ENCODE measurements around the gene PGLYRP1. TPM values are rescaled to one million over a fixed set of nuclear protein-coding genes. Genes with fewer than 3 reads are reported as not detected.

Gene PGLYRP1
- total RNA-seq, 3 donors from 2014 or later, result not detected

DNA sequence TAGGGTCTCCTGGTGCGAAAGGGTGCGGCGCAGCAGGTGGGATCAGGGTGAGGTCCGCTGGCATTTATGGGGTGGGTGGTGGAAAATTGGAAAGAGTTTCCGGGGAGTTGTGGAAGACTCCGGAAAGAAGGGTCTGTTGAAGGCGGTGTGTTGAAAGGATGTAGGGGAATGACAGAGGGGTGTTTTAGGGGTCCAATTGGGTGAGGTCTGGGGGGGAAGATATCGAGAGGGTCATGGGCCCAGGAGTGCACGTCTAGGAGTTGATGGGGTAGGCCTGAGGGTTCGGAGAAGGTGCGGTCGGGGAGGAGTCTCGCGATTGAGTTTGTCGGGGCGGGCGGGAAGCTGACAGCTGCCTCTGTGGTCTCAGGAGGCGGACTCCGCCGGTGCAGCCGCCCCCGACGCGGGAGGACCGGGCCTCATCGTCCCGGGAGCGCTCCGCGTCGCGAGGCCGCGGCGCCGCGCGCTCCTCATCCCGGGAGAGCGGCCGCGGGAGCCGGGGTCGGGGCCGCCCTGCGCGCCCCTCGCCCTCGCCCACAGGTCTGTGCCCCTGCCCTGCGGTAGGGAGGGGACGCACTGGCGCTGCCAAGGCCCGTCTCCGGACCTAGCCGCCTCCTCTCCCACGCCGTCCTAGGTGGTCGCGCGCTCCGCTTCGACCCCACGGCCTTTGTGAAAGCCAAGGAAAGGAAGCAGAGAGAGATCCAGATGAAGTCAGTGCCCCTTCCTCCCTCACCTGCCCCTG lies 7.0 kb downstream of the PGLYRP1 start:
- Histone ChIP-seq H3K27me3 (peaks cover 0 to 3% of the 10 kb centered on the region in 2 donors), H3K9me3 (no peaks in the 10 kb centered on the region), H3K36me3 (no peaks in the 10 kb centered on the region), H3K27ac (no peak overlapping the region), H3K4me3 (peak overlapping the region; percentile 51 to 69 (median 63)), H3K4me1 (peaks cover 0 to 3% of the 10 kb centered on the region in 2 donors)
- TF ChIP-seq POLR2A (IDR thresholded peaks at IDR 0.05), result no peak
- TF ChIP-seq, protein P1, sequence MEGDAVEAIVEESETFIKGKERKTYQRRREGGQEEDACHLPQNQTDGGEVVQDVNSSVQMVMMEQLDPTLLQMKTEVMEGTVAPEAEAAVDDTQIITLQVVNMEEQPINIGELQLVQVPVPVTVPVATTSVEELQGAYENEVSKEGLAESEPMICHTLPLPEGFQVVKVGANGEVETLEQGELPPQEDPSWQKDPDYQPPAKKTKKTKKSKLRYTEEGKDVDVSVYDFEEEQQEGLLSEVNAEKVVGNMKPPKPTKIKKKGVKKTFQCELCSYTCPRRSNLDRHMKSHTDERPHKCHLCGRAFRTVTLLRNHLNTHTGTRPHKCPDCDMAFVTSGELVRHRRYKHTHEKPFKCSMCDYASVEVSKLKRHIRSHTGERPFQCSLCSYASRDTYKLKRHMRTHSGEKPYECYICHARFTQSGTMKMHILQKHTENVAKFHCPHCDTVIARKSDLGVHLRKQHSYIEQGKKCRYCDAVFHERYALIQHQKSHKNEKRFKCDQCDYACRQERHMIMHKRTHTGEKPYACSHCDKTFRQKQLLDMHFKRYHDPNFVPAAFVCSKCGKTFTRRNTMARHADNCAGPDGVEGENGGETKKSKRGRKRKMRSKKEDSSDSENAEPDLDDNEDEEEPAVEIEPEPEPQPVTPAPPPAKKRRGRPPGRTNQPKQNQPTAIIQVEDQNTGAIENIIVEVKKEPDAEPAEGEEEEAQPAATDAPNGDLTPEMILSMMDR (IDR thresholded peaks at IDR 0.05), result no peak
- no peak for TF ChIP-seq POLR2AphosphoS5 (IDR thresholded peaks at IDR 0.05)
- no peak for DNase-seq (ENCODE audit: low spot score in 2 of 2)
- intact Hi-C loops (cut with DNase I; ENCODE audit: low total_unique reads), result no loop called here

DNA sequence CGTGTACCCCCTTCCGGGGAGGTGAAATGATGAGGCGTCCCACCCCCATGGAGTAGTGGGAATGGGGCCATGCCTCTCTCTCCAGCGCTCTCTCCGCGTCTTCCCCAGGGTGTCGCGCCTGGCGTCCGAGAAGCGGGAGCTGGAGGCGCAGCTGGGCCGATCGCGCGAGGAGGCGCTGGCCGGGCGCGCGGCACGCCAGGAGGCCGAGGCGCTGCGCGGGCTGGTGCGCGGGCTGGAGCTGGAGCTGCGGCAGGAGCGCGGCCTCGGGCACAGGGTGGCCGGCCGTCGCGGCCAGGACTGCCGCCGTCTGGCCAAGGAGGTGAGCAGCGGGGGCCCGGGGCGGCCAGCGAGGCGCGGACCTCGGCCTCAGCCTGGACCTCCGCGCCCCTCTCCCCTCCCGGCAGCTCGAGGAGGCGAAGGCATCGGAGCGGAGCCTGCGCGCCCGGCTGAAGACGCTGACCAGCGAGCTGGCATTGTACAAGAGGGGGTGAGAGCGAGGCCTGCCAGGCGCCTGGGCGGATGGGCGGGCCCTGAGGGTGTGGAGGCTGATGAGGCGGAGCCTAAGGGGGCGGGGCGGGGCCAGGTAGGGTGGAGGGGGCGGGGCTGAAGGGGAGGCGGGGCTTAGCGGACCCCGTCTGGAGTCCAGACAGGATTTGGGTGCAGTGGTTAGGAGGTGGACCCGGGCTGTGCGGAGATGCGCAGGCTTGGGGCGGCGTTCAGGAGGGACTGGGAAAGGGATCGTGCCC lies 7.7 kb downstream of the PGLYRP1 start:
- Histone ChIP-seq H3K36me3 (no peaks in the 10 kb centered on the region), H3K27ac (peak overlapping the region in 1 of 2 donors; percentile 25), H3K9me3 (no peaks in the 10 kb centered on the region), H3K4me1 (peaks cover 0 to 3% of the 10 kb centered on the region in 2 donors), H3K4me3 (peak overlapping the region; percentile 51 to 69 (median 63)), H3K27me3 (peaks cover 0 to 3% of the 10 kb centered on the region in 2 donors)
- TF ChIP-seq POLR2A (IDR thresholded peaks at IDR 0.05), result no peak
- intact Hi-C loops (cut with DNase I; ENCODE audit: low total_unique reads), result no loop called here
- peak; percentile 67 to 71 for DNase-seq (ENCODE audit: low spot score in 2 of 2)

DNA sequence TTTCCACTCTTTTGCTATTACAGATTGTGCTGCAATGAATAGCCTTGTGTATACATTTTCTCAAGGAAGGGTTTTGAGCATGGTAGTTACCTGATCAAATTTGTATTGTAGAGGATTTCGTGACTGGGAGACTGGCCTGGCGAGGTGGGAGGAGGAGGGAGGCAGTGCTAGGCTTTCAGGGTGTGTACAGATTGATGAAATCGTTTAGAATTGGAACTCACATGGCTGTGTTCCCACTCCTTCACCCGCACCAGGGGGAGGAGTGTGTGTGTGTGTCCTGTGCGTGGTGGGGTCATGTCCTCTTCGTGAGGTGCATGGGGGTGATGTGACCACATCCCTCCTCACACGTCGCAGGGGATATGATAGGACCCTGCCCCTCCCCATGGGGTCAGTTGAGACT lies 8.3 kb downstream of the PGLYRP1 start:
- Histone ChIP-seq H3K4me3 (peak overlapping the region in 2 of 3 donors; percentile 63 to 69), H3K36me3 (no peaks in the 10 kb centered on the region), H3K27ac (no peak overlapping the region), H3K4me1 (peaks cover 0 to 3% of the 10 kb centered on the region in 2 donors), H3K9me3 (no peaks in the 10 kb centered on the region), H3K27me3 (peaks cover 0 to 3% of the 10 kb centered on the region in 2 donors)
- TF ChIP-seq POLR2AphosphoS5 (IDR thresholded peaks at IDR 0.05) (no peak), POLR2A (IDR thresholded peaks at IDR 0.05) (no peak)
- TF ChIP-seq, protein P1 (IDR thresholded peaks at IDR 0.05), result no peak
- no peak for DNase-seq (ENCODE audit: low spot score in 2 of 2)
- intact Hi-C loops (cut with DNase I; ENCODE audit: low total_unique reads), result no loop called here

DNA sequence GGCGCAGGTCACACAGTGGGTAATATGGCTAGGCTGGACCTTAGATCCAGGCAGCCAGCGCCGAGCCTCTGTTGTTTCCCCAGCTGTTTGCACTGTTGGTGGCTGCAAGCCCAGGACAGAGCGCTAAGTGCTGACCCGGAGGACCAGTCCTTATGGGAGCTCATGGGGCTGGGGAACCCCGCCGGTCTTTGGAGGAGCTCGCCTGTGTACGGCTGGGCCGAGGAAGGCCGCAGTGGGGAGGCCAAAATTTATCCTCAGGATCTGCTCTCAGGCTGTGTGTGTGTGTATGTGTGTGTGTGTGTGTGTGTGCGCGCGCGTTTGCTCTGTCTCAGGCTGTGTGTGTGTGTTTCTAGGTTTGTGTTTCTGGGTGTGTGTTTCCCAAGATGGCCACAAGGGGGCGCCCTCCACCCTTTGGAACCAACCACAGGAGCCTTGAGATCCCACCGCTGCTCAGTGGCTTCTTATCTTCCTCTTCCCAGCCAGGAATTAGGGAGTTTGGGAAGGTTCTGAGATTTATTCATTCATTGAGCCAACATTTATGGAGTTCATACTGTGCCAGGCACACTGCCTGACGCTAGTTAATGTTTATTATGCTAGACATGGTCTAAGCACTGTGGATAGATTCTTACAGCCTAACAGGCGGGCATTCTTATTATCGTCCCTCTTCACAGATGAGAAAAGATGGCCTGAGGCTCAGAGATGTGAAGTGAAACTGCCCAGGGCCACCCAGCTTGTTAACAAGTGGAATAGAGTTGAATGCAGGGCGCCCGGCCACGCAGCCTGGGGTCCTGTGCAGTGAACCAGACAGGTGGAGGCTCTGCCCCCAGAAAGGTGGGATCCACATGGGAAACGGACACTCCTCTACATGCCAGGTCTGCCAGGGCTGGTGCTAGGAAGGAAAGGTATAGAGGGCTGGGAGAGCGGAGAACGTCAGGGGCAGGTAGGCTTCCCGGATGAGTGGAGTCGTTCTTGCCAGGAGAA lies 13.0 kb downstream of the PGLYRP1 start:
- no peak for DNase-seq (ENCODE audit: low spot score in 2 of 2)
- TF ChIP-seq POLR2A (IDR thresholded peaks at IDR 0.05), result no peak
- TF ChIP-seq POLR2AphosphoS5 (IDR thresholded peaks at IDR 0.05), result no peak
- TF ChIP-seq, protein P1 (IDR thresholded peaks at IDR 0.05), result peak; percentile 68 to 84 (median 81)
- Histone ChIP-seq H3K27ac (no peak overlapping the region), H3K4me1 (peaks cover 0 to under 1% of the 10 kb centered on the region in 2 donors), H3K4me3 (no peak overlapping the region), H3K36me3 (no peaks in the 10 kb centered on the region), H3K27me3 (no peaks in the 10 kb centered on the region), H3K9me3 (no peaks in the 10 kb centered on the region)
- intact Hi-C loops (cut with DNase I; ENCODE audit: low total_unique reads), result loop anchor here (2.0 kb wide), 1 partner anchor 121 kb away; no protein-coding TSS in a partner anchor

DNA sequence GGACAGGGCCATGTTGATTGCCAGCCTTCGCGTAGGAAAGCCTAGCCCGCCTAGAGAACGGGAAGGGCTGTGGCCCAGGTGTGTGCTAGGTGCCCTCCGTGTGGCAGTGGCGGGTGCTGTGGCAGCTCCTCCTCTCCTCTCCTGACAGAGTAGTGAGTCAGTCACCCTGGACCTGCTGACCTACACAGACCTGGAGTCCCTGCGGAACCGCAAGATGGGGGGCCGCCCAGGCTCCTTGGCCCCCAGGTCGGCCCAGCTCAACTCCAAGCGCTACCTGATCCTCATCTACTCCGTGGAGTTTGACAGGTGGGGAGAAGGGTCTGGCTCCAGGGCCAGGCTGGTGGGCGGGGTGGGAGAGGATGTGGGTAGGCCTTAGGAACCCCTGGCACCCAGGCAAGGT lies 16.4 kb downstream of the PGLYRP1 start:
- TF ChIP-seq POLR2AphosphoS5 (IDR thresholded peaks at IDR 0.05) (no peak), POLR2A (IDR thresholded peaks at IDR 0.05) (no peak)
- TF ChIP-seq, protein P1 (IDR thresholded peaks at IDR 0.05), result no peak
- H3K27me3 ChIP-seq, result no peaks in the 10 kb centered on the region
- intact Hi-C loops (cut with DNase I; ENCODE audit: low total_unique reads), result no loop called here
- DNase-seq (ENCODE audit: low spot score in 2 of 2), result no peak
- H3K36me3 ChIP-seq, result no peaks in the 10 kb centered on the region
- no peak overlapping the region for H3K27ac ChIP-seq
- no peaks in the 10 kb centered on the region for H3K9me3 ChIP-seq
- no peaks in the 10 kb centered on the region for H3K4me1 ChIP-seq
- no peak overlapping the region for H3K4me3 ChIP-seq
